ENCODE measurements around the gene KIAA1210.

The KIAA1210 gene

DNA sequence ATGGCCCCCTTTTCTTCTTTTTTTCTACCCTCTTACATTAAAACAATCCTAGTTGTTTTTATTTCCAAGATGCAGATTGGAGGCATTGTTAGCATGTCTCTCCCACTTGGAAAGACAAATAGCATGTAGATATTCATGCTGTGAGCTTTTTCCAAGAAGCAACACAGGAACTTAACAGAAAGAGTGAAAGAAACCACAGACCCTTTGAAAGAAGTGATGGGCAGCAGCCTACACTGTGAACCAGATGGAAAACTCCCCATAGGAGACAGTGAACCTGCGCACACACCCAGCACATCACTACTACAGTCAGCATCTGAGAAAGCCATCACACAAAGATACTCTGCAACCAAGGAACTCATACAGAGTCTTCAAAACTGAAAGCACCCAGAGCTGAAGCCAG, 37.0 kb downstream of the KIAA1210 start:
- no peak for DNase-seq

DNA sequence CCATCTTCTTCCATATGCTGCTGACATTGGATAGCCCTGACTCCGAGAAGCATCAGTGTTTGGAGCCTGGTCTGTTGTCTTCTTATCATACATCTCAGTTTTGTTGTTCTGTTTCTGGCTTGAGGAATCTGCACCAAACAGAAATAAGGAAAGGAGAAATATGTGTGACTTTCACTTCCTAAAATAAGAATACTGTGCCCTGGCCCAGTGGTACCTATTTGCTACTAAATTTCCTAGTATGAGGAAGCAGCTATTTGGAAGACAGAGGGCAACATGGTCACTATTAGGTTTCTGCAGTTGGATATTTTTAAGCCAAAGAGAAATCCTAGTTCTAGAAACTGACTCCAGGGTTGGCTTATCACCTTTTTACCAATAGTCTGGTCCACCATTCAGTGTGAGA, 38.0 kb downstream of the KIAA1210 start:
- DNase-seq = peak; percentile 11 to 22

DNA sequence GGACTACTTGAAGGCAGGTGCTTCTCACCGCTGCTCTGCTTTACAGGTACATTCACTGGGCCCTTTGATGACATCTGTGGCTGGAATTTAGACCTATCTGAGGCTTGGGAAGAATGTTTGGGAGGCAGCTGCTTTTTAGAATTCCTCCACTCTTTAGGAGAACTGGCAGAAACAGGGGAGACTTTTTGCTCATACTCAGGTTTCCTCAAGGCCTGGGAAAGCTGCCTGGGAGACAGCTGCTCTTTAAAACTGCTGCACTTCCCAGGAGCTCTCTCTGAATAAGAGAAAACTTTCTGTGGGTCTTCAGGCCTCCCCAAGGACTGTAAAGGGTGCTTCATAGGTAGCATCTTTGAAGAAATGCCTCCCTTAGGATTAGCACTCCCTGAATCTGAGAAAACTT, 40.5 kb downstream of the KIAA1210 start:
- no peak for DNase-seq

DNA sequence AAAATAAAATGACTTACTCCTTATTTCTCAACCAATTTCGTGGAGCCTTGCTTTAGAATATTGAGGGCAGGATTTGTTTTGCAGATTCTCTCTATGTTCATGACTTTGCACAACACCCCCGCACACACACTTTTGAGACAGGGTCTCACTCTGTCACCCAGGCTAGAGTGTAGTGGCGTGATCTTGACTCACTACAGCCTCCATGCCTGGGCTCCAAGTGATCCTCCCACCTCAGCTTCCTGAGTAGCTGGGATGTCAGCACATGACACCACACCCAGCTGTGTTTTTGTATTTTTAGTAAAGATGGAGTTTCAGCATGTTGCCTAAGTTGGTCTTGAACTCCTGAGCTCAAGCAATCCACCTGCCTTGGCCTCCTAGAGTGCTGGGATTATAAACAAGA, 42.8 kb downstream of the KIAA1210 start:
- peak in 1 of 2 donors; percentile 58 for DNase-seq

DNA sequence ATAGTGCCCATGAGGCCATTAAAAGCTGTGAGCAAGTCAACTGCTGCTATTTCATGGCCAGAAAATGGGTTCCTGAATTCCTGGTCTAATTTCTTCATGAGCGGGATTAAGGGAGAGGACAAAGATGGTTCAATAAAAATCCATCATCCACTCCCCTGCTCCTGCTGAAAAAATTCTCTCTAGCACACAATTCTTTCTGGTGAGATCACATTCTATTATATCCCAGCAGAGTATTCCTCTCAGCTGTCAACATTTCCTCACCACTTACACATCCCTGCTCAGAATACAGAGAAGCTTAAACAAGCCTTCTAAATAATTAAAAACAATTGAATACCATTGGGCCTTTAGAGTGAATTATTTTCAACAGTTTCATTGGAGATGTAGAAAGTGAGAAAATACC, 45.3 kb downstream of the KIAA1210 start:
- no peak for DNase-seq

DNA sequence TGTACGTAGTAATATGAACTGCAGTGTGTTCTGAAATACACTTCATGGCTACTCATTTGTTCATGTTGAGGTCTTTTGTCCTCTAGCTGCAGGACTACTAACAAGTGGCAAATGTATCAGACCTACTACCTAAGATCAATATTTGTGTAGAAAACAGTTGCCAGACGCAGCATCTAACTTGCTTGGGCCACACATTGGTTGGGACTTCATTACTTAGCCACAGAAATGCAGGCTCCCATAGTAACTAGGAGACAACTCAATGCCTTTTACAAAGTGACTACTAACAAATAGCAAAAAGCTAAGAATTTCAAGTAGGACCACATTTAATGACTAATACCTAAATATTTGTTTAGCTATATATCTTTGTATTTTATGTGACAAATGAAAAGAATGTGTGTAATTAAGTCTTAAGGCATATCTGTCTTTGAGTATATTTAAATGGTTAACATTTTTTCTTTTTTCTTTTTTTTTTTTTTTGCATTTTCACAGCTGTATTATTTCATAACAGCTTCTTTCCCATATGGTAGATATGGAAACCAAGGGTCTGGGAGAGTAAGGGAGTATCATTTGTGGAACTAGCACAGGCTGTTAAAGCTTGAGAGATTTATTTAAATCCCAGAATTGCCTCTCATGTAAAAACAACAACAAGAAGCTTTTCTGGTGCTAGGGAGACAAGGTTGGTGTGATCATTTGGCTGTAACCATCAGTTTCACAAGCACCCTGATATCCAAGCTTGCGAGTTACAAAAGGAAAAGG, 52.2 kb downstream of the KIAA1210 start:
- no peak for DNase-seq

GRCh38 chrX:119073911-119074310, 53.7 kb downstream of the KIAA1210 start:
- no peak for DNase-seq

DNA sequence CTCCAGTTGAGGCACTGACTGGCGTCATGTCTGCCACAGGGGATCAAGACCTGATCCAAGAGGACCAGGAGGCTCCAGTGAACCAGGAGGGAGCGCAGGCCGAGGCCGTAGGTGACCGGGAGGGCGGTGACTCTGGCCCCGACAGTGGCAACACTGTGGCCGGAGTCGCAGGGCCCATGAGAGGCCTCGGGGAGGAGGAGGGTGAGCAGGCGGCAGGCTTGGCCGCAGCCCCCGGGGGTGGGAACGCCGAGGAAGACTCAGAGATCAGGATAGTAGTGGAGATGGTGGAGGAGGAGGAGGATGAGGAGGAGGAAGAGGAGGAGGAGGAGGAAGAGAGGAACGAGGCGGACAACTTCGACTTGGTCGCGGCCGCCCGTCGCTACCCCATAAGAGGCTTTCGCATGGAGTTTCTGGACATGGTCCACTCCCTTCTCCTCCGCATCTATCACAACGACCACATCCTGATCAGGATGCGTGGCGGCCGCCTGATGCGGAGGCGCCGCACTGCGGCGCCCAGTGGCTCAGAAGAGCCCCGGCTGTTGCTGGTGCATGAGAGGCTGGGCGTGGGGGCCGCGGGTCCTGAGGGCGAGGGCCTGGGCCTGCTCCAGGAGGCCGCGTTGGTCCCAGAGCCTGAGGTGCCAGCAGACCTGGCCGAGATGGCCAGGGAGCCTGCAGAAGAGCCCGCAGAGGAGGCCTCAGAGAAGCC, 54.3 kb downstream of the KIAA1210 start:
- no peak for DNase-seq

DNA sequence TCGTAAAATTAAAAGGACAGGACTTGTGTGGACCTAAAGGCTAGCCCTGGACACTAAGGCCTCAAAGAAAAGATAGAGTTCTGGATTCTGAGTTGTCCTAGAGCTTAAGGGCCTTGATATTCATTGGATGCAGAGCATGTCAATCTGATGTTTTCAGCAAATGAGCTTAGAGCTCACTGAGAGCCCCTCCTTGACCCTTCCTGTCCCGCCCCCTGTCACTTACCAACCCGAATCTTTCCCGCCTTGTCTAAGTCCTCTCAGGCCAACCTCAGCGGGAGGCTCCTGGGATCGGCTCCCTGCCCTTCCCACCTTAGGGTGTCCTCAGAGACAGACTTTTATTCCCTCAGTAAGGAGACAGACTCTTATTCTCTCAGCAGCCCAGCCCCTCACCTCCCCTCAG, 54.9 kb downstream of the KIAA1210 start, which contains the start of gene CT47C1:
Gene CT47C1, plus strand, starts transcription at position 250 of the 400 bp plus-strand sequence. CDS start 233 bp downstream, outside the sequence.
- DNase-seq = no peak

- no peak for DNase-seq
Observed at GRCh38 chrX:119071381-119071780, 56.2 kb downstream of the KIAA1210 start.

DNA sequence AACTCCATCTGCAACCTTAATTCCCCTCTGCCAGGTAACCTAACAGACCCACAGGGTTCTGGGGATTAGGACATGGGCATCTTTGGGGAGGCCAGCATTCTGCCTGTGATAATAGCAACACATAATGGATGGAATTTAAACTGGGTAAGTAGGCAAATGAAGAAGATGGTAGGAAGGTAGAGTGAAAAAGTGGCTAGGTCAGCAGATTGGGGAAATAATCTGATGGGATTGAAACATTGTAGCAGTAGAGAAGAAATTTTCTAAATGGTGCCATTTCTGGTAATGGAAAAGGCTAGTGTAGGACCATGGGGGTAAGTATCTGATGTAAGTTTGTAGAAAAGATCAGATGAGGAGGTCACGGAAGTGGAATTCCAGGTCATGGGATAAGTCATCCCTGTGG, 57.9 kb downstream of the KIAA1210 start:
- no peak for DNase-seq

- no peak for DNase-seq
Observed at GRCh38 chrX:119069128-119069527, 58.5 kb downstream of the KIAA1210 start.

DNA sequence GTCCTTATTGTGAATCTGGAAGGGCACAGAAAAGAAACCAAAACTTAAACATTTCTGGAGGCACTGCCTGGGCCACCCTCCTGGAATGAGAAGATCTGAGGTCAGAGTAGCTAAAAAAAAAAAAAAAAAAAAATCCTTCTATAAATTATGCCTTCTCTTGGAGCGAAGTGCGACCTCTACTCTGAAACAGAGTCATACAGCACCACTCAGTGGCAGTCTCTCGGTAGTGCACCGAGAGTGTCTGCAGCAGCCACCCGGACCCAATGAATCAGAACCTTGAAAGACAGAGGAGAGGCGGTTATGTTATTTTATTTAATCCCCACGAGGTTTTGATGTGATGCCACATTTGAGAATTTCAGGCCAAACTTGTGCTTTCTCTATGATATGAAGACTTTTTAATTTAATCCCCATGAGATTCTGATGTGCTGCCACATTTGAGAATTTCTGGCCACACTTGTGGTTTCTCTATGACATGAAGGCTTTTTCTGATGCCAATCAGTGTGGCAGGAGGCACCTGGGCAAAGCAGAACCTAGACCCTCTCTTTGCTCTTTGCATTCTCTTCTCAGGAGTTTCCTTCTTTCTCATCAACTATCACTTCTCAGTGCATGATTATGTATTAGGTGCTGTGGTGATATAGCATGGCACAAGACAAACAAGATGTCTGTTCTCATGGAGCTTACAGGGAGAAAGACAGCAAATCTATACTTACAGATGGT, 60.4 kb downstream of the KIAA1210 start:
- peak; percentile 36 to 65 for DNase-seq

DNA sequence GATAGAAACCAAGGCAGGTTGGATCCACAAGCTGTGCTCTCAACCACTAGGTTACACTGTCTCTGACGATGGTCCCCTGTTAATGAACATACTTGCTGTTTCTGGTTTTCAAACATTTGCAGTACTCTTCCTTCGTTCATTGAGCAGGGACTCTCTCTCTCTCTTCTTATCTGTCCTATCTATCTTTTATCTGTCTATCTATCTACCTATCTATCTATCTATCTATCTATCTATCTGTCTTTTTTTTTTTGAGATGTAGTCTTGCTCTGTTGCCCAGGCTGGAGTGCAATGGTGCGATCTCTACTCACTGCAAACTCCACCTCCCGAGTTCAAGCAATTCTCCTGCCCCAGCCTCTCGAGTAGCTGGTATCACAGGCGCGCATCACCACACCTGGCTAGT, 64.2 kb downstream of the KIAA1210 start:
- DNase-seq = no peak

GRCh38 chrX:119062750-119063374, 64.8 kb downstream of the KIAA1210 start:
- DNase-seq = no peak

DNA sequence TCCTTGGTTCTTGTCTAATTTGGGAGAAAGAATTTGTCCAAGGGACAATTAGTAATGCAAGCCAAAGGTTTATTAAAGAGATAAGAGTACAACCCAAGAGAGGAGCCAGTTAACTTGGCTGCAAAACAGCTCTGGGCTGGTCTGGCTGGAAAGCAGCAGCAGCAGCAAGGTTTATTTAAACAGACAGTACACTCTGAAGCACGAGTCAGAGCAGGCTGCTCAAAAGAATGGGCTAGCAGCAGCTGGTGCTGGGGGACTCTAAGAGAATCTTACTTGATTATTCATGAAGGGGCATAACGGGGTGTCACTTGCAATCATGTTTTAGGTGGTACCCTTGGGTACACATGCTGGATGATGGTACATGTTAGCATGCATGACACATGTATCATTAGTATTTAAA, 71.9 kb downstream of the KIAA1210 start:
- DNase-seq = no peak

- no peak for DNase-seq
Observed at GRCh38 chrX:119045884-119046283, 81.7 kb downstream of the KIAA1210 start.

DNA sequence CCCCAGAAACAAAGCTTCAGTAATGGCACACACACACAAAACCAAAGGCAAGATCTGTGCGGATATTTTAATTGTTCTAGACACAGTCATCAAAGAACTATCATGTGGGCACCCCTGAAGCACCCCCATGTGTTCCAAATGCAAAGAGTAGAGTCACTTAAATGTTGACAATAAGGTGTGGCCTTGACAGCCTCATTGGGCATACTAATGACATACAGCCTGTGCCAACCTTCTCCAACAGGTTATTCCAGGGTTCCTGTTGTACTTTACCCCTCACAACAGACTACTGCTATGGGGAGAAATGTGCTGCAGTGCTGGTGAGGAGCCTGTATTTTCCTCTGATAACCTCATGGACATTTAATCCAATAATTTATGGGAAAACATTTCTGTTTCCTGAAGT, 84.6 kb downstream of the KIAA1210 start:
- no peak for DNase-seq

DNA sequence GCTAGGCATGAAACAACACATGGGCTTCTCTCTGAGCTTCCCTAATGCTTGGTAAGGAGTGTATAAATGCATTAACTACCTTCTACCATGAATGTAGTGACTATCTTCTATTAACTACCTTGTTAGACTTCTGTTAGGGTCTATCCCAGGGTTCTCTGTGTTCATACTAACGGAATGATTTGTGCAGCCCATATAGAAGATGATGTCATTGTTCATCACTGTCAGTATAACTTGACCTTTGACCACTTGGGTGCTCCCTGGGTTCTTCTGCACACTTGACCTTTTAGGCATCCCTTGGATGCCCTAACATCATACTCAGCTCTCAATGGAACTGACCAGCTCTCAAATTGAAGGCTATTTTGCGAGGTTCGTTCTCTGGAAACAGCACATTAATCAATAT, 85.6 kb downstream of the KIAA1210 start:
- DNase-seq = peak in 1 of 2 donors; percentile 4

DNA sequence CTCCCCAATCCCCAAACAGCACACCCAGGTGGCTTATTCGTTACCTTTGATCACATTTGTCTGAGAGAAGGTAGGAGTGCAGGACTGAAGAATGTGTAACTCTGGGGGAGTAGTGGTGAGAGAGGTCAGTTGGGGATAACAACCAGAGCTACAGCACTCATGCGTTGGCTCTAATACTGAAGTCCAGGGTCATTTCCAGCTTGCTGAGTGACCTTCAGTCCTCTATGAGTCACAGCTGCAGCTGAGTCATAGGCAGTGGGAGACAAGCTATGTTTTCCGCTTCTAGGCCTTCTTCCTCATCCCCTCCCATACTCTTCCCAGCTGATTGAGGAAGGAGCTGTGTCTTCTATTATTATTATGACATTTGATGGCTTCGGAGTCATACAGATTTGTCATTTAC, 86.4 kb downstream of the KIAA1210 start:
- peak; percentile 70 to 90 for DNase-seq

DNA sequence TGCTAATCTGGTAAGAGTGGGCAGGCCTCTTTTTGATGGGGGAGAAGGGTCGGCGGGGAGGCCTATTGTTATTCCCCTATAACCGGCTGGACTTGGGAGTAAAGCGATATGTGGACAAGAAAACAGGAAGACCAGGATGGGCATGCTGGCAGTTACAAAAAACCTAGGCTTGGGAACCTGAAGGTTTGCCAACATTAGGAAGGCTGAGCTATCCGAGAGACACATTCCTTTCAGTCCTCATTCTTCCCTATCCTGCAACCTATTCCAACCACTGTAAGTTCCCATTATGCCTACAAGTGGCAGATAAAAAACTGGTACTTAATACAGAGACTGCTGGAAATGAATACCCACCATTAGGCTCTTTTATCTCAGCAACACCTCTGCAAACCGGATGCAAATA, 87.2 kb downstream of the KIAA1210 start:
- DNase-seq = no peak

DNA sequence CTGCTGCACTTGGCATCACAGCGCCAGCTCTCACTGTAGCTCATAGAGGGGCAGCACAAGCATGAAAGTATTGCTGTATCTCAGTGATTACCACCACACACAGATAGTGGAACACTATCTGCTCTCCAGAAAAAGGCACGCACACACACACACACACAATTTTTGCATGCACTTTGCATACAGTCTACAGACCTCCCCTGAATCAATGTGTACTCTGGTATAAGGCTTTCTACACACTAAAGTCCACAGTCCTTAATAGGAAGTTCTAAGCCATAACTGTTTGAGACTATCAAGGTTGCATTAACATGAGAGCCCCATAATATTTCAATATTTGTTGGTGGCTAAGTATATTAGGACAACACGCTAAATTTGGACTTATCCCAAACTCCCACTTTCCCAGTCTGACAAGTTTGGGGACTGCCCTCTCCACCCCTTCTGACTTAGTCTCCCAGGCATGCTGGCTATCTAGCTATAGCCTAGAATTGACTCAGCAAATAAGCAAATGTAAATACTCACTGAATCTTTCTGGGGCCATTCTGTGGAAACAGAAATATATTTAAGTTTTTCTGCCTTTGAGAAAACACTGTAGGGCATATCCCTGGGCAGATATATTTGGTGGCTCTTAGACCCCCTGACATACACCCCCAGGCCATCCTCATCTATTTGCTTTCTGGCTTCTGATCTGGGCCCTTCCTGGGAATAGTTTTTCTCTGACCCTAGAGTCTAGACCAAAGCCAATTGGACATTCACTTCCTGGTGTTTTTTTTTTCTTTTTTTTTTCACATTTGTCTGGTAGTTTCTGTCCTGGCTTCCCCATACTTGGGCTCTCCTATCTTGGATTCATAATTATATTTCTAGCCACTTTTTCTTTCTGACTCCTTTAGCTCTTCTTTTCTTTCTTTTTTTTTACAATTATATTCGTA, 91.2 kb downstream of the KIAA1210 start:
- no peak for DNase-seq

Measured in inflammatory macrophage treated with lipopolysaccharide for 1 hour (primary cell).